ENCODE measurements around the gene PACRG. TPM values are rescaled to one million over a fixed set of nuclear protein-coding genes. Genes with fewer than 3 reads are reported as not detected.

Gene PACRG
- total and polyA plus RNA-seq, 4 donors = 0.47 to 3.8 (median 2.4) TPM

DNA sequence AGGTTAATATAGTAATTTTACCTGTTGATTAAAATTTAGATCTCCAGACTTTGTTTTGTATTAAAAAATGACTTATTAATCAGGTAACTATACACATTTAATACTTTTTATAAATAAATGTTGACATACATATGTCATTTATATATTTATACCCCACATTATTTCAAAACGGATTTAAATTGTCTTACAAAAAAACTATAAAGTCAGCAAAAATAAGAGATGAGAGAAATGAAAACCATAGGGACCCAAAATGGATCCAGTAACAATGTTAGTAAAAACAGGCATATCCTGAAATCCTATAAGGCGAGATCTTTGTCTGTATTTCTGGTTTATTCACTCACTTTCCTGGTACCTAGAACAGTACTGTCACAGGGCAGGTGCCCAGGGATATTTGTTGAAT is 91.5 kb downstream of the PACRG start:
- DNase-seq (ENCODE audit: low spot score) = no peak
- Histone ChIP-seq H3K4me1 (ENCODE audit: control insufficient read depth in 4 of 4, insufficient read depth in 4 of 4, low read length in 3 of 4) (no peaks in the 10 kb centered on the region), H3K27ac (ENCODE audit: low read depth in 1 of 2, low read length in 2 of 2) (no peak overlapping the region), H3K27me3 (ENCODE audit: control insufficient read depth in 4 of 4, insufficient read depth in 4 of 4, low read length in 3 of 4) (no peaks in the 10 kb centered on the region), H3K9me3 (ENCODE audit: control insufficient read depth in 4 of 4, low read length in 3 of 4) (no peaks in the 10 kb centered on the region), H3K36me3 (ENCODE audit: control insufficient read depth in 4 of 4, insufficient read depth in 3 of 4, low read depth in 1 of 4, low read length in 3 of 4) (no peaks in the 10 kb centered on the region), H3K4me3 (ENCODE audit: low read depth in 1 of 3, low read length in 3 of 3) (no peak overlapping the region), H3K9ac (ENCODE audit: low read depth in 1 of 2, low read length in 2 of 2) (no peak overlapping the region)
- TF ChIP-seq RXRA (IDR thresholded peaks at IDR 0.05) = no peak
- TF ChIP-seq, protein P1, sequence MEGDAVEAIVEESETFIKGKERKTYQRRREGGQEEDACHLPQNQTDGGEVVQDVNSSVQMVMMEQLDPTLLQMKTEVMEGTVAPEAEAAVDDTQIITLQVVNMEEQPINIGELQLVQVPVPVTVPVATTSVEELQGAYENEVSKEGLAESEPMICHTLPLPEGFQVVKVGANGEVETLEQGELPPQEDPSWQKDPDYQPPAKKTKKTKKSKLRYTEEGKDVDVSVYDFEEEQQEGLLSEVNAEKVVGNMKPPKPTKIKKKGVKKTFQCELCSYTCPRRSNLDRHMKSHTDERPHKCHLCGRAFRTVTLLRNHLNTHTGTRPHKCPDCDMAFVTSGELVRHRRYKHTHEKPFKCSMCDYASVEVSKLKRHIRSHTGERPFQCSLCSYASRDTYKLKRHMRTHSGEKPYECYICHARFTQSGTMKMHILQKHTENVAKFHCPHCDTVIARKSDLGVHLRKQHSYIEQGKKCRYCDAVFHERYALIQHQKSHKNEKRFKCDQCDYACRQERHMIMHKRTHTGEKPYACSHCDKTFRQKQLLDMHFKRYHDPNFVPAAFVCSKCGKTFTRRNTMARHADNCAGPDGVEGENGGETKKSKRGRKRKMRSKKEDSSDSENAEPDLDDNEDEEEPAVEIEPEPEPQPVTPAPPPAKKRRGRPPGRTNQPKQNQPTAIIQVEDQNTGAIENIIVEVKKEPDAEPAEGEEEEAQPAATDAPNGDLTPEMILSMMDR (IDR thresholded peaks at IDR 0.05; ENCODE audit: low read depth, low read length, missing input control) = no peak
- no peak for TF ChIP-seq FOXA2 (IDR thresholded peaks at IDR 0.05)
- no peak for TF ChIP-seq NR2F2 (IDR thresholded peaks at IDR 0.05)
- no peak for TF ChIP-seq TAF1 (conservative IDR thresholded peaks at IDR 0.05)
- no peak for TF ChIP-seq SP1 (IDR thresholded peaks at IDR 0.05)
- TF ChIP-seq, protein P2, sequence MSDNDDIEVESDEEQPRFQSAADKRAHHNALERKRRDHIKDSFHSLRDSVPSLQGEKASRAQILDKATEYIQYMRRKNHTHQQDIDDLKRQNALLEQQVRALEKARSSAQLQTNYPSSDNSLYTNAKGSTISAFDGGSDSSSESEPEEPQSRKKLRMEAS (IDR thresholded peaks at IDR 0.05) = no peak
- no peak for TF ChIP-seq EGR1 (IDR thresholded peaks at IDR 0.05; ENCODE audit: low read depth in 2 of 2)
- no peak for TF ChIP-seq RAD21 (IDR thresholded peaks at IDR 0.05)
- TF ChIP-seq, protein P3, sequence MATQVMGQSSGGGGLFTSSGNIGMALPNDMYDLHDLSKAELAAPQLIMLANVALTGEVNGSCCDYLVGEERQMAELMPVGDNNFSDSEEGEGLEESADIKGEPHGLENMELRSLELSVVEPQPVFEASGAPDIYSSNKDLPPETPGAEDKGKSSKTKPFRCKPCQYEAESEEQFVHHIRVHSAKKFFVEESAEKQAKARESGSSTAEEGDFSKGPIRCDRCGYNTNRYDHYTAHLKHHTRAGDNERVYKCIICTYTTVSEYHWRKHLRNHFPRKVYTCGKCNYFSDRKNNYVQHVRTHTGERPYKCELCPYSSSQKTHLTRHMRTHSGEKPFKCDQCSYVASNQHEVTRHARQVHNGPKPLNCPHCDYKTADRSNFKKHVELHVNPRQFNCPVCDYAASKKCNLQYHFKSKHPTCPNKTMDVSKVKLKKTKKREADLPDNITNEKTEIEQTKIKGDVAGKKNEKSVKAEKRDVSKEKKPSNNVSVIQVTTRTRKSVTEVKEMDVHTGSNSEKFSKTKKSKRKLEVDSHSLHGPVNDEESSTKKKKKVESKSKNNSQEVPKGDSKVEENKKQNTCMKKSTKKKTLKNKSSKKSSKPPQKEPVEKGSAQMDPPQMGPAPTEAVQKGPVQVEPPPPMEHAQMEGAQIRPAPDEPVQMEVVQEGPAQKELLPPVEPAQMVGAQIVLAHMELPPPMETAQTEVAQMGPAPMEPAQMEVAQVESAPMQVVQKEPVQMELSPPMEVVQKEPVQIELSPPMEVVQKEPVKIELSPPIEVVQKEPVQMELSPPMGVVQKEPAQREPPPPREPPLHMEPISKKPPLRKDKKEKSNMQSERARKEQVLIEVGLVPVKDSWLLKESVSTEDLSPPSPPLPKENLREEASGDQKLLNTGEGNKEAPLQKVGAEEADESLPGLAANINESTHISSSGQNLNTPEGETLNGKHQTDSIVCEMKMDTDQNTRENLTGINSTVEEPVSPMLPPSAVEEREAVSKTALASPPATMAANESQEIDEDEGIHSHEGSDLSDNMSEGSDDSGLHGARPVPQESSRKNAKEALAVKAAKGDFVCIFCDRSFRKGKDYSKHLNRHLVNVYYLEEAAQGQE (IDR thresholded peaks at IDR 0.05) = no peak
- TF ChIP-seq, protein P4, sequence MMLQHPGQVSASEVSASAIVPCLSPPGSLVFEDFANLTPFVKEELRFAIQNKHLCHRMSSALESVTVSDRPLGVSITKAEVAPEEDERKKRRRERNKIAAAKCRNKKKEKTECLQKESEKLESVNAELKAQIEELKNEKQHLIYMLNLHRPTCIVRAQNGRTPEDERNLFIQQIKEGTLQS (IDR thresholded peaks at IDR 0.05) = no peak
- TF ChIP-seq, protein P5, sequence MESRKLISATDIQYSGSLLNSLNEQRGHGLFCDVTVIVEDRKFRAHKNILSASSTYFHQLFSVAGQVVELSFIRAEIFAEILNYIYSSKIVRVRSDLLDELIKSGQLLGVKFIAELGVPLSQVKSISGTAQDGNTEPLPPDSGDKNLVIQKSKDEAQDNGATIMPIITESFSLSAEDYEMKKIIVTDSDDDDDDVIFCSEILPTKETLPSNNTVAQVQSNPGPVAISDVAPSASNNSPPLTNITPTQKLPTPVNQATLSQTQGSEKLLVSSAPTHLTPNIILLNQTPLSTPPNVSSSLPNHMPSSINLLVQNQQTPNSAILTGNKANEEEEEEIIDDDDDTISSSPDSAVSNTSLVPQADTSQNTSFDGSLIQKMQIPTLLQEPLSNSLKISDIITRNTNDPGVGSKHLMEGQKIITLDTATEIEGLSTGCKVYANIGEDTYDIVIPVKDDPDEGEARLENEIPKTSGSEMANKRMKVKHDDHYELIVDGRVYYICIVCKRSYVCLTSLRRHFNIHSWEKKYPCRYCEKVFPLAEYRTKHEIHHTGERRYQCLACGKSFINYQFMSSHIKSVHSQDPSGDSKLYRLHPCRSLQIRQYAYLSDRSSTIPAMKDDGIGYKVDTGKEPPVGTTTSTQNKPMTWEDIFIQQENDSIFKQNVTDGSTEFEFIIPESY (IDR thresholded peaks at IDR 0.05) = no peak
- TF ChIP-seq JUND (IDR thresholded peaks at IDR 0.05) = no peak
- no peak for TF ChIP-seq HNF4A (conservative IDR thresholded peaks at IDR 0.05)
- TF ChIP-seq FOXA1 (IDR thresholded peaks at IDR 0.05) = no peak
- TF ChIP-seq GABPA (IDR thresholded peaks at IDR 0.05 in 1 of 2, conservative IDR thresholded peaks at IDR 0.05 in 1 of 2) = no peak
- TF ChIP-seq YY1 (IDR thresholded peaks at IDR 0.05) = no peak
- TF ChIP-seq HNF4G (IDR thresholded peaks at IDR 0.05) = no peak
- WGBS = 89% methylated on average over 2 of the region's 2 CpGs
